Endodermal cell (in vitro differentiated cells): ENCODE results near the gene MPPE1. TPM values are rescaled to one million over a fixed set of nuclear protein-coding genes. Genes with fewer than 3 reads are reported as not detected.

Source experiments
- DNase-seq: peaks from one replicate; pipeline ENCODE4 v3.0.0-alpha.2; 2017
- H3K27ac ChIP-seq: 2 replicates; pipeline ENCODE4 v1.5.1; 2013; ENCODE audit warnings: mild to moderate bottlenecking, low read depth, low read length, moderate library complexity
- H3K27me3 ChIP-seq: 2 replicates; pipeline ENCODE4 v1.6.1; 2013; ENCODE audit warnings: mild to moderate bottlenecking, low read length, moderate library complexity; ENCODE audit not compliant: insufficient read depth, control insufficient read depth, poor library complexity, severe bottlenecking
- H3K36me3 ChIP-seq: 2 replicates; pipeline ENCODE4 v1.7.0; 2013; ENCODE audit warnings: mild to moderate bottlenecking, low read length, moderate library complexity; ENCODE audit not compliant: control insufficient read depth, insufficient read depth
- H3K4me1 ChIP-seq: one replicate; pipeline ENCODE4 v1.7.0; 2013; ENCODE audit warnings: low read length; ENCODE audit not compliant: control insufficient read depth, insufficient read depth
- H3K4me3 ChIP-seq: 2 replicates; pipeline ENCODE4 v1.5.1; 2013; ENCODE audit warnings: mild to moderate bottlenecking, low read length, moderate library complexity
- H3K9ac ChIP-seq: 2 replicates; pipeline ENCODE4 v1.6.1; 2013; ENCODE audit warnings: mild to moderate bottlenecking, low read length, moderate library complexity; ENCODE audit not compliant: poor library complexity, severe bottlenecking; ENCODE audit errors: extremely low read depth
- H3K9me3 ChIP-seq: 2 replicates; pipeline ENCODE4 v1.6.1; 2013; ENCODE audit warnings: mild to moderate bottlenecking, low read length, moderate library complexity; ENCODE audit not compliant: control insufficient read depth
- H3K27ac Mint-ChIP-seq: 2 replicates; pipeline ENCODE4 v1.8.0; 2020; ENCODE audit warnings: mixed read lengths
- H3K27me3 Mint-ChIP-seq: 2 replicates; pipeline ENCODE4 v1.8.0; 2021; ENCODE audit warnings: mild to moderate bottlenecking, mixed read lengths; ENCODE audit not compliant: insufficient read depth
- H3K36me3 Mint-ChIP-seq: 2 replicates; pipeline ENCODE4 v1.8.0; 2020; ENCODE audit warnings: low read depth, mixed read lengths
- H3K4me1 Mint-ChIP-seq: 2 replicates; pipeline ENCODE4 v1.8.0; 2020; ENCODE audit warnings: mixed read lengths
- H3K4me3 Mint-ChIP-seq: 2 replicates; pipeline ENCODE4 v1.8.0; 2020; ENCODE audit warnings: mild to moderate bottlenecking, moderate library complexity, mixed read lengths
- H3K9me3 Mint-ChIP-seq: 2 replicates; pipeline ENCODE4 v1.8.0; 2020; ENCODE audit warnings: mild to moderate bottlenecking, mixed read lengths
- CTCF ChIP-seq: fragments of 200-600 bp; sonication (generic); conservative IDR thresholded peaks from 2 replicates; pipeline ENCODE4 v1.5.0; 2021; ENCODE audit warnings: antibody characterized with exemption, mild to moderate bottlenecking
- WGBS, 2 experiments: methylation state at CpG; one replicate each; pipeline versions ENCODE4 v1.1.5 to v1.1.7; 2013; ENCODE audit warnings: missing lambda C conversion rate in 2 of 2, mixed read lengths in 1 of 2; ENCODE audit not compliant: insufficient coverage in 1 of 2, insufficient read length in 1 of 2; 5-methylcytosine and 5-hydroxymethylcytosine counted together
- total RNA-seq, 2 donors: library from RNA; stranded (reverse); fragmentation: NEBNext Ultra II Directional in 1 of 2; extraction: Animal tissue kit (Norgen Biotek cat#: 25700) in 1 of 2; gene quantifications; 2 replicates in 1 of 2; 3 replicates in 1 of 2; pipeline ENCODE4 v1.2.1, GENCODE V29; 2021

The MPPE1 gene
- total RNA-seq, 2 donors from 2014 or later = 27.3 to 33.5 TPM

DNA sequence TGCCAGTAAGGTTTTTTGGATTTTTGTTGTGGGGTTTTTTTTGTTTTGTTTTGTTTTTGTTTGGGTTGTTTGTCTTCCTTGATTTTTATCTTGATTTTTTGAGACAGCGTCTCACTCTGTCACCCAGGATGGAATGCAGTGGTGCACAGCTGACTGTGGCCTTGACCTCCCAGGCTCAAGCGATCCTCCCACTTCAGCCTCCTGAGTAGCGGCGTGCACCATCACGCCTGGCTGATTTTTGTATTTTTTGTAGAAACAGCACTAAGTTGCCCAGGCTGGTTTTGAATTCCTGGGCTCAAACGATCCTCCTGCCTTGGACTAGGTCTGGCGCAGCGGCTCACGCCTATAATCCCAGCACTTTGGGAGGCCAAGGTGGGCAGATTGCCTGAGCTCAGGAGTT is 16.4 kb downstream of the MPPE1 start:
- no peaks in the 10 kb centered on the region for H3K27me3 ChIP-seq
- no peak overlapping the region for H3K27ac ChIP-seq
- 91 to 96% methylated on average over 8 to 9 of the region's 9 CpGs for WGBS, 2 experiments
- Mint-ChIP-seq H3K4me1 (peaks cover 10% of the 10 kb centered on the region), H3K27me3 (no peaks in the 10 kb centered on the region), H3K9me3 (no peaks in the 10 kb centered on the region), H3K4me3 (no peak overlapping the region), H3K36me3 (peaks cover 34% of the 10 kb centered on the region), H3K27ac (no peak overlapping the region)
- H3K9me3 ChIP-seq = no peaks in the 10 kb centered on the region
- H3K9ac ChIP-seq = no peak overlapping the region
- no peak for TF ChIP-seq CTCF
- H3K4me3 ChIP-seq = no peak overlapping the region
- H3K36me3 ChIP-seq = peaks cover 29% of the 10 kb centered on the region
- DNase-seq = no peak
- H3K4me1 ChIP-seq = peaks cover 10% of the 10 kb centered on the region

- no peak for DNase-seq
- H3K27ac Mint-ChIP-seq = no peak overlapping the region
- WGBS, 2 experiments = 96 to 99% methylated on average over 3 to 5 of the region's 5 CpGs
- Histone ChIP-seq H3K9ac (no peak overlapping the region), H3K27me3 (no peaks in the 10 kb centered on the region), H3K4me1 (peaks cover 10% of the 10 kb centered on the region), H3K27ac (no peak overlapping the region), H3K4me3 (no peak overlapping the region), H3K9me3 (no peaks in the 10 kb centered on the region), H3K36me3 (peaks cover 37% of the 10 kb centered on the region)
- H3K36me3 Mint-ChIP-seq = peaks cover 40% of the 10 kb centered on the region
- H3K27me3 Mint-ChIP-seq = no peaks in the 10 kb centered on the region
- peaks cover 7% of the 10 kb centered on the region for H3K4me1 Mint-ChIP-seq
- H3K4me3 Mint-ChIP-seq = no peak overlapping the region
- no peaks in the 10 kb centered on the region for H3K9me3 Mint-ChIP-seq
- no peak for TF ChIP-seq CTCF
These were observed 18.8 kb downstream of the MPPE1 start for GRCh38 chr18:11889284-11889683.

DNA sequence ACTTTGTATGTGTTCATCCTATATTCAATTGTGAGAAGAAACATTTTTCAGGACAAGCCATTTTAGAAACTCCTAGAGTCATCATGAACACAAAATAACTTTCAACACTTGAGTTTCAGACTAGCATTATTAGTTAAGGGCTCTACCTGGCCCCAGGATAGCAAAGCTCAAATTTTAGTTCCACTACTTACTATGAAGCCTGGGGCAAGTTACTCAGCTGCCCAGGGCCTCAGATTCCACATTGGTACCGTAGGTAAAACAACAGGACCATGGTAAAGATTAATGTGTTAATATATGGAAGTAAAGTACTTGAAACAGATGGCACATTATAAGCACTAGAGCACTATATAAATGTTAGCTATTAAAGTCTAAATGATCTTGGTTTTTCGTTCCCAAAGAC is 19.4 kb downstream of the MPPE1 start:
- H3K4me3 Mint-ChIP-seq = no peak overlapping the region
- Histone ChIP-seq H3K9me3 (no peaks in the 10 kb centered on the region), H3K4me1 (peaks cover 10% of the 10 kb centered on the region), H3K9ac (no peak overlapping the region), H3K4me3 (no peak overlapping the region), H3K27me3 (no peaks in the 10 kb centered on the region), H3K36me3 (peaks cover 43% of the 10 kb centered on the region), H3K27ac (no peak overlapping the region)
- H3K4me1 Mint-ChIP-seq = peaks cover 7% of the 10 kb centered on the region
- WGBS, 2 experiments = 100% methylated on average over 2 of the region's 2 CpGs; no CpG with 5 or more reads in 1 of the 2 experiments
- no peak overlapping the region for H3K27ac Mint-ChIP-seq
- no peak for TF ChIP-seq CTCF
- H3K27me3 Mint-ChIP-seq = no peaks in the 10 kb centered on the region
- H3K36me3 Mint-ChIP-seq = peaks cover 42% of the 10 kb centered on the region
- no peaks in the 10 kb centered on the region for H3K9me3 Mint-ChIP-seq
- DNase-seq = no peak
